ENCODE results near the gene ABTB2.

Gene ABTB2

DNA sequence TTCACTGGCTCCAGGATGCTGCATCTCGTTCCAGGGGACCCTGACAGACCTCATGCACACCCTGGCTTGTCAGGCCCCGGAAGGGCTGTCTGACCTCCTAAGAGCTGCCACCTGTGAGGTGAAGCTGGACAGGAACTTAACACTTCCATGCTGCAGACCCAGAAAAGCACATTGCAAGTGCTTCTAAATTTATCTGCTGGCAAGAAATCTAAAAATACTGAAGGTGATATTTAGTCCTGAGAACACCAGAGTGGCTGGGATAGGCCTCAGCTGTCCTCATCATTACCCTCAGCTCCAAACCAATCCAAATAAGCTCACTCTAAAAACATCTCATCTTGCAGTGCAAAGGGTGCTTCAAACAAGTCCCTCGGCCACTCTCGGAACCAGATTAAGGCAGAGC lies 46.7 kb downstream of the ABTB2 start:
- FAIRE-seq, result no peak

DNA sequence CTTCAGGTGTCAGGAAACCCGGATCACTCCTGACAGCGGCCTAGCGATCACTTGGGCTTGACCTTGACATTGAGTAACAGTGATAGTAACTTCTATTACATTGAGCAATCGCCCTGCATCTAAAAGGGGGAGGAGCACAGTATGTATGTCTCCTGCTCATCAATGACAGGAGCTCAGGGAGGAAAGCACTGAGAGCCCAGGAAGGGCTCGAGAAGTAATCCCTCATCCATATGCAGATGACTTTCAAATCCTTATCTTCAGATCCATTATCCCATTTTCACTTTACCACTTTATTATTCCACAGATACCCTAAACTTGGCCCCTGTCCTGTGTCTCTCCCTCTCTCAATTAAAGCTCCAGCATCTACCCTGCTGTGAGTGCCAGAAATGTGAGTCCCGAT lies 47.8 kb downstream of the ABTB2 start:
- FAIRE-seq, result no peak

DNA sequence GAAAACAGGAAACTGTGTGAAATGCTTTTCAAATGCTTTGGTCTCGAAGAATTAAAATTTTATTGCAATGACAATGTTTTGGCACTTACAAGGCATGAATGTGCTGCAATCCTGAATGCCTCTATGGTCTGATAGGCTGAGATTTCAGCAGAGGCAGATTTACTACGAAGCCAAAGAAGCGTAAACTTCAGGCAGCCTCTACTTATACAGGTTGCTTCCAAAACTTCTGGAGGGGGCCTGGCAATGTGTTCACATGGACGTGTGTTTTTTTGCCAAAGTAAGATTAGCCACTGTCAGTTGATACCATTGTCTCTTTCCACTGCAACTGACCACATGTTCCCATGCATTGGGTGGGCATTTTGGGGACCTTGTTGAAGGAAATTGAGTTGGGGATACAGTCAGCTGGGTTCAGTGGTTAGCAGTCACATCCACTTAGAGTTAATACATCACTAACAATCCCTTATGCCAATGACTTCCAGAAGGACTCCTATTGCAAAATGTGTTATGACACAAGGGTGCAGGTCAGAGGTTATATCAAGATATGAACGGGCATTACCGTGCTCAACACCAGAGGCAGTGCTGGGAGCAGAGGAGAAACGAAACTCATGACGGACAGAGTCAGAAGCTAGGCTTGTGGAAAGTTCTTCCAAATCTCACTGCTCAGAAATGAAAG lies 48.8 kb downstream of the ABTB2 start:
- FAIRE-seq, result no peak

DNA sequence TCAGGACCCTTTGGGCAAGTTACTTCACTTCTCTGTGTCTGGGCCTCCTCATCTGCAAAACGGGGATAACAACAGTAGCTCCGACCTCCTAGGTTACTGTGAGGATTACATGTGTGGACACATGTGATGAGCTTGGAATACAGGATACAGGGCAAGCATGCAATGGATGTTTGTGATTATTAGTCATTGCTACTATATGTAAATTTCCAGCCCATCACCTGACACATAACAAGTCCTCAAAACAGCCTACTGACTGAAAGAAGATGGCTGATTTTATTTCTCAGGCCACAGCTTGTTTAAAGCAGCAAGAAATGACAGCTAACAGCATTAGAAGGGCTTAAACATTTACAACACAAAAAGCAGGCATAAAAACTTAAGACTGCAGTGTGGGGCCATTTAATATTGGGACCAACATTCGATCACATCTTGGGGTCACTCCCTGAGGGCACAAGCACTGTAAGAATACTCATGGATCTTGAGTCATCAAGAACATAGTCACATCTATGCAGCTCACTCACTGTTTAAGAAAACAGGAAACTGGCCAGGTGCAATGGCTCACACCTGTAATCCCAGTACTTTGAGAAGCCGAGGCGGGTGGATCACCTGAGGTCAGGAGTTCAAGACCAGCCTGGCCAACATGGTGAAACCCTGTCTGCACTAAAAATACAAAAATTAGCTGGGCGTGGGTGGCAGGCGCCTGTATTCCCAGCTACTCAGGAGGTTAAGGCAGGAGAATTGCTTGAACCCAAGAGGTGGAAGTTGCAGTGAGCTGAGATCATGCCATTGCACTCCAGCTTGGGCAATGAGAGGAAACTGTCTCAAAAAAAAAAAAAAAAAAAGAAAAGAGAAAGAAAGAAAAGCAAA lies 49.5 kb downstream of the ABTB2 start:
- FAIRE-seq, result no peak

DNA sequence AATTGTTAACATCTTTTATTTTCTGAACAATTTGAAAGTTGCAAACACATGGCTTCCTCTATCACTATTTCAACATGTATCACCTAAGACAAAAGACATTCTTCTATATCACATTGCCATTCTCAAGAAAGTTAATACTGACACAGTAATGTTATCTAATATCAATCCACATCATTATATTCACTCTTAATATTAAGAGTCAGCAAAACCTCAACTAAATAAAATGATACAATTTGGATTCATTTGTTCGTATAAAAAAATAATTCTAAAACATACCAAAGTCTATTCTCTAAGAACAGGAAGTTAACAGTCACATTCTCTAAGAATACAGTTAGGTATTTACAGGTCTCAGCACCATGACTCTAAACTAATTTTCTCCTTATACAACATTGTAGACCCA lies 52.0 kb downstream of the ABTB2 start:
- FAIRE-seq, result no peak

DNA sequence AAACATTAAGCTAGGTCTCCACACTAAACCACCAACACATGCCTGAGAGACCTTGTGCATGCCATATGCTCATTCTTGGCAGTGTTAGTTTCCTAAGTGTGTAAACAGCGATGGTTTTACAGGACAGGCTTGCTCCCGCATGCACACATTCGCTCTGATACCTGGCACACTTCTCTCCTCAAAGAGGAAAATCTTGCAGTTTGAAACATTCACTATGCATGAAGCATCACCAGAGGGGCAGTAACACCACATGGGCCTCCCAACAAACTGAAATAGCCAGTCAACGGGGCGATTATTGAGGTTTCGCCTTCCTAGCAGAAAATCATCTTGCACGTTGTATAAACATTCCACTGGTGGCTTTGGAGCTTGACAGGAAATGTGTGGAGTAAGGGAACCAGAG lies 52.6 kb downstream of the ABTB2 start:
- no peak for FAIRE-seq

DNA sequence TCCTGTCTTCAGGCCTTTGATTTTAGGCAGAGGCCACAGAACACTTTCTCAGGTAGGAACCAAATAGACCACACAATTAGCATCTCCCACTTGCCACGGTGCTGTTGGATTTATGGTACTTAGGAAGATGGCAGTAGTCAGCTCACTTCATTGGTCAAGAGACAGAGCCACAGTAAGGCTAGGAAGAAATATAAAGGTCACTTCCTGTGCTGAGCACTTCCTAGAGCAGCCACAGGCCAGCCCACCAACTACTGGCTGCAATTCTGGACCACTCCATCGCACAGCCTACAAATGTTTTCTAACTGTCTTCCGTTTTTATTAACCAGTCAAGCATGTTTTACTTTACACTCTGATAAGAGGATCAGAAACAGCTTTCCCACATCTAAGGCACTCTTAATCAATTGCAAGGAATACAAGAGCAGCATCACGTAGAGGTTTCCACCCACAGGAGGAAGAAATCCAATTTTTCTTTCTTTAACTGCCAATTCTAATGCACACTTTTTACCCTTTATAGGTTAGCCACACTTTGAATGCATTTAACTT lies 54.7 kb downstream of the ABTB2 start:
- FAIRE-seq, result no peak

DNA sequence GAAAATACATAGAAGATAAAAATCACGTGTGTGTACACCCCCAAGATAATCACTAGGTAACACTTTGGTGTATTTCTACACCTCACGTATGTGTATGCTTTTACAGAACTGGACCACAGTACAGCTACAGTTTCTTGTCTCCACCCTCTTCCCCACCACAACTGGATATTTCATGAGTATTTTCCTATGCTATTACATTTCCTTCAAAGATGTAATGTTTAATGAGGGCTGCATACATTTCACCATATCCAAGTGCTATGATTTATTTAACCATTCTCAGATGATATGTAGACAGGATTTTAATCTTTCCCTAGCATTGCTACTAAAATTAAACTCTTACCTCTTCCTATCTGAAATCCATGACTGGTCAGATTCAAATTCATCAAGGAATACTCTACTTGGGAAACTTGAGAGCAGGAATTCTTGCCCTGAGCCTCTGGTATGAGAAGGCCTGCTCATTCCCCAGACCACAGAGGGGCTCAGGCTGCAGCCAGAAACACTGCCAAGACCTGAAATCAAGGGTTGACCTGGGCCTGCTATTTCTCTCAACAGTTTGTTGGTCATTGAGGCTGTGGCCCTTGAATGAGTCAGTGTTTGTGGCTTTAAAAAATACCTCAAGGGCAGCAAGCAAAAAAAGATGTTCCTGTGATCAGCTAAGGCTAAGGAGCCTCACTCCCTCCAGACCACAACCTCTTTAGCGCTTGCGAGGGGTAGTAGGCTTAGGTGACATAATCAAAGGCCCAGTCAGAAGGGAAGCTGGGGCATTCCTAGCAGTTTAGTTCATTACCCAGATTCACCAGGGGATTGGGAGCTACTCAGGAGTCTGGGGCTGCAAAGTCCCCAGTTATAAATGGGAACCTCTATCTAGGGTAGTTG lies 55.5 kb downstream of the ABTB2 start:
- no peak for FAIRE-seq

DNA sequence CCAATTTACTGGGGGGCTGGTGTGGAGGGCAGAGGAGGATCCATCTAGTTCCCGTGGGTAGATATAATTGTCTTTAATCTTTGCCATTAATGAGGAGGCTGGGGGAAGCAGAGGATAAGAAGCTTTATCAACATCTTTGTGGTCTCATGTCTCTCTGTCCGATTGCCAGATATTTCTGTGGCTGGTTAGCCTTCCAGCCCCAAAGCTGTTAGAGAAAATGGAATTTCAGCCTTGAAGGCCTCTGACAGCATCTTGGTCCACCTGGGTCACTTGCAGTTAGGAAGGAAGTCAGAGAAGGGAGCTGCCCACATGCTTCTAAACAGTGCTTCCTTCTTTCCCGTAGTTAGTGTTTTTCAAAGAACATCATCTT lies 56.9 kb downstream of the ABTB2 start:
- FAIRE-seq, result no peak

DNA sequence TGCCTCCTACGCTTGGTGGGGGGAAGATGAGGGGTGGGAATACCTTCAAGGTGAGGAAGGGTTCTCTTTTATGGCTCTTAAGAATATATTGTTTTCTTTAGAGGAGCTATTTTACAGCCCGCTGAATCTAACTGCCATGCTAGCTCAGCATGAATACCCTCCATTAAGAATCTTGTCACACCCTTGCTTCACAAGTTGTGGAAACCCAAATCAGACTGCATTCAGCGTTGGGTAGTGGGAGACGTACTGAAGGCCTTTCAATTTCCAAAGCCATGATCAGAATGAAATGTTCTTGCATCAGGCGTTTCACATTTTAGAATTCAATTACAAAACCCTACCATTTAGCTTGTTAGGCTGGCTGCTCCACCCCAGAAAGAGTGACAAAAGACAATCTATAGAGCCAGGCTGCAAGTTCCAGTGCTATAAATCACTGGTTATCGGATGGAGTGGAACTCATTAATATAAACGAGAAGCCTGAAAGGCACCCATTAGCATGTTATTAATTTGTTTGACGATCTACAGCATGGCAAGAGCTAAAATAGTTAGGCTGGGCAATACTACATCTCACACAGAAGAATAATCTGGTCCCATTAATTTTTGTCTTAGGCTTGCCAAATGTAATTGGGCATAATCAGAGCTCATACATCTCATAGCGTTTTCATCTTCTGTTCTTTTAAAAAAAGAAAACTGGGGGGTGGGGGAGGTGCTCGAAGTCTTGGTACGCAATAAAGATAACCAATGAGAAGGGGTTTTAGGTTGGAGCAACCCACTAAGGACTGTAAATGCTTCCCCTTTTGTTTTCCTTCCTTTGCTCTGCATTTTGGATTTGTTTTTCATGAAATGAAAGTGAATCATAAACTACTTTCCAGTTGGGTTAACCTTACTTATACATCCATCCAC lies 57.5 kb downstream of the ABTB2 start:
- FAIRE-seq, result no peak

DNA sequence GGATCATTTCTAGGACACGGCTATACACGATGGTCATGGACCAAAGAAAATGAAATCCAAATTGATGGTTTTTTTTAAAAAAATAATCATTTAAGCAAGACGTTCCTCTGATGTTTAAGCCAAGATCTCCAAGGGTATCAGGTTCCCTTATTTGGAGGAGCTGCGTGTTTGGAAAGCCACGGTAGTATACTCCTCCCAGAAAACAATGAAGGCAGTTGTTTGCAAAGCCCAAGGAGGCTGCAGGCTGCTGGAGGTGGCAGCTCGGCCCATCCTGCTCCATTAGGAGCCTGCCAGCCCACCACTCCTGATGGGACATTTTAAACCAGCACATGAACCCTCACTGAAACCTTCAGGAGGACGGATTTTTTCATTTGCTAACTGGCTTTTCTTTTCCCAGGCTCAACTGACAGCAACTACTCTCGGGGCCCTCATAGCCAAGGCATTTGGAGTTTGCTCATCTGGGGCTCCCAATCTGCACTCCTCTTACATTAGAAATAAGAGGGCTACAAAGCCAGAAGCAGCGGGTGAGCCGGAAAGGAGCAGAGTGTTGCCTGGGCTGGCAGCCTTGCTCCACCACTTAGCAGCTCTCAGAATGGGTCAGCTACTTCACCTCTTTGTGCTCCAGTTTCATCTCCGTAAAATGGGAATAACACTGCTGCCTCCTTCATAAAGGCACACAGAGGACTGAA lies 58.4 kb downstream of the ABTB2 start:
- no peak for FAIRE-seq

DNA sequence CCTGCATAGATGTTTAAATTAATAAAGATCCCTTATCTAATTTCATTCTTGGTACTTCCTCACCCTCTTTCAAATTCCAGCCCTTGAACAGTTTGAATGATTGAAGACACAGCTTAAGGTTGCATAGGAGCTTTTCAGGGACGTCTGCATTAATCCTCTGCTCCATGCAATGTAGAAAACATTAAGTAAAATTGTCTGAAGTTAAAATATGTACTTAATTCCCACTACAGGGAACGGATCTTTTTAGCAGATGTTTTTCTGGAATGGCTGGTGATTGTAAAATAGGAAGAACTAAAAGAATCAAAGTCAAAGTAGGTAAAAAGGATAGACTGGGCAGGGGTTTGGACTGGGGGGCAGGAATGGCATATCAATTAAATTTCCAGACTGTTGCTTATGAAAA lies 58.9 kb downstream of the ABTB2 start:
- no peak for FAIRE-seq

DNA sequence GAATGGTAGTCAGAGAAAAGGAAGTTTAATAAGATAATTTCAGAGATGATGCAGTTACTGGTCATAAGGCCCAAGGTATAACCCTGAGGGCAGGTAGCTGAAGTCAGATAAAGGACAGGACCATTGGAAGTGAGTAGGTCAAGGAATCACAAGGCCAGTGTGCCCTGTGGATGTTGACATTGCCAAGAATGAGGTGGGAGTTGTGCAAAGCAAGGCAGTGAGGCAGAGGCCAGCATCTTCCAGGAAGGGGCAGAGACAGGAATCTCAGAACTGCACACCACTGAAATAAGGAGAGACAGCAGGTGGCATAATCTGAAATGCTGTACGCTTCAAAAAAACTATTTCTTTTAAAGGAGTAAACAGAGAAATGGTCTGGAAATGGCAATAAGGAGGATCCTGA lies 61.4 kb downstream of the ABTB2 start:
- no peak for FAIRE-seq

DNA sequence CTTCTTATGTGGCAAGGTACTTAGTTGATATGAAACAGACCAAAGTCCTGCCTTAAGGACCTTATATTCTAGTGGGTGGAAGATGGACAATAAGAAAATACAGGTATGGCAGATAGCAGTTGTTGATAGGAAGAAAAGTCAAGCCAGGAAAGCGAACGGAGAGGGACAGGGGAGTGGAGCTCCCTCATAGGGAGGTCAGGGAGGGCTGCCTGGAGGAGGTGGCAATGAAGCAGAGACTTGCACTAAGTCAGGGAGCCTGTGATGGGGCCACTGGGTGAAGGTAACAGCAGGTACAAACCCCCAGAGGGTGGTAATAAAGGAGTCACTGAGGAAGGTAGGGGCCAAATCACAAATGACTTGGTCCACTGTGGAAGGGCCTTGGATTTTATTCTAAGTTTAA lies 65.3 kb downstream of the ABTB2 start:
- FAIRE-seq, result no peak

DNA sequence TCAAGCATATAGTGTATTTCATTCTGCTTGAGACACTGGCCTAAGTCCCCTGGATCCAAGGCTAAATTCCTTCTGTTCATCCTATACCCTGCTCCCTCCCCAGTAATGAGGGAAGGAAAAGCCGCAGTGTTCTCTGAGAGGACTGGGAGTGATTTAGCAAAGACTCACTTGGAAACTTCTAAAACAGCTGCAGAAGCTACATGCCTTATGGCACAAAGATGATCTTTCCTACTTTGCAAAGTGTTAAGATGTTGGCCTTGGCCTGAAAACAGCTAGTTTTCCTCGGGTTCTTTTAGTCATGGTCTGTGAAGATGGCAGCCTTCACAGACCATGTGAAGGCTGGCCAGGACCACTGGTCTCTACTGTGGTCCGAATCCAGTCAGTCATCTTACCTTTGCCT lies 65.7 kb downstream of the ABTB2 start:
- no peak for FAIRE-seq

DNA sequence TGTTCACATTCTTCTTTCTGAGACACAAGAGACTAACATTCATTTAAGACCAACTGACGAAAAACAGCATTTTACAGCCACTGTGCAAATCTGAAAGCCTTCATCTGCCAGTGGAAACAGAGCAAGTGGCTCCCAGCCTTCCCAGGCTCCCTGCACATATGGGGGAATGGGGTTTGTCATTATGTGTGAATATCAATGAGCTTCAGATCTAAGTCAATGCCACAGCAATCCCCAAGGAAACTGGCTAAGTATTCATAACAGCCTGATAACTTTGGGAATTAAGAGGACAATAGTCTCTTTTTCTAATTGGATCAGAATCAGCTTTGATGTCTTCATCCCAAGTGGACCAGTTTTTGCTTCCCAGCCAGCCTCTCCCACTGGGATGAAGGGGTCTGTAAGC lies 66.9 kb downstream of the ABTB2 start:
- FAIRE-seq, result no peak

DNA sequence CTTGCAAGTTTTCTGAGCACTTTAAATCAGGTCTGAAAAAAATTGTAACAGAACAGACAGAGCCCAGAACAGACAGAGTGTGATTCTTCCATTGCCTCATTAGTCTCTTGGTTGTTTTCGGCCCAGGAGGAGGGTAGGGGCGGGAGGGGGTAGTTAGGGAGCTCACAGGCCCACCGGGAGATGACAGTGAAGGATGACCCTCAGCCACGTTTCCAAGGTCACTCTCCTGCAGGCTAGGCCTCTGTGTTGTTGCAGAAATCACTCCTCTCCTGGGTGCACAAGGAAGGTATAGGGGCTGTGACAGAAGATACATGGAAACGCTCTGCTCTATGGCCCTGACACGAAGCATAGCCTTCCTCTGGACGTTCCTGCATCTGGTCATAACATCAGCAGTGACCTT lies 69.3 kb downstream of the ABTB2 start:
- no peak for FAIRE-seq

DNA sequence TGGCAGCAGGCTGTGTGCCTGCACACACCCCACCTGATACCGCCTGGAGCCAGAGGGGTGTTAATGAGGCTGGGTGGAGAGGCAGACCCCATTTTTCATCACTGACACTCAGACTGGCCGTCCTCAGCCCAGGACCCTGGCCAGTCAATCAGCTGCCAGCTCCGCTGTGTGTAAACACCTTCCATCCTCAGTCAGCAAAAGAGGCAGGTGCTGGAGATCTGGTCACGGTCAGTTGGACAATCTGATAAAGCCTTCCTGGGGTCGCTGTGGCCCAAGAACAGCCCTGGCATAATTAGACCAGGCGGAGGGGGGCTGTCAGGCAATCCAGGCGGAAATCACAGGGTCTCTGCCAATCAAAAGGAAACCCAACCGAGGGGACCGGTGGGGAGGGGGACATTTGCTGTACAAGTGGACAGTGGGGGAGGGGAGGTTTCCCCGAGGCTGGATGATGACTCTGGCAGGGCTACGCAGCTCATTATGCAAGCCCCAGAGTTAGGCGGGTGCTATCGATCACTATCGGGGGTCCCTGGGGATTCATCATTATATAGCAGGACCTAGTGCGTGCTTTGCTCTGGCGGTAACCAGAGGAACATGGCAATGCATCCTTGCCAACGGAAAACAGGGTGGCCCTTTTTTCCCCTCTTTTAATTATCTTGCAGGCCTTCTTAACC lies 72.9 kb downstream of the ABTB2 start:
- FAIRE-seq, result no peak

DNA sequence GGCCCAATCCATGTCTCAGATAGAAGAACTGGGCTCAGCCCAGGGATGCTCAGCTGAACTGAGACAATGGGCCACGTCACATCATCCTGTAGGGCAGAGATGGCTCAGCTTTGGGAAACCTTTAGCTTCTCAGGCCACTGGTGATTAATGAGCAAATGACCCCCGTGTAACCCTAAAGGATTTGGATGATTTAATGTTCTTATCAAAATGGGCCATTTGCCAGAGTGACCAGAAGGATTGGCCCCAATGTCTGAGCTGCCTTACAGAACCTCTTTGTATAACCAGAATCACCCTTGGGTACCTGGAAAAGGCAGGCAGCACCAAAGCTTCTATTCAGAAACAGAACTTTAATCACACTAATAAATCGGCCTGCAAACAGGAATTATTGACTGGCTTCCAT lies 73.7 kb downstream of the ABTB2 start:
- FAIRE-seq, result no peak

DNA sequence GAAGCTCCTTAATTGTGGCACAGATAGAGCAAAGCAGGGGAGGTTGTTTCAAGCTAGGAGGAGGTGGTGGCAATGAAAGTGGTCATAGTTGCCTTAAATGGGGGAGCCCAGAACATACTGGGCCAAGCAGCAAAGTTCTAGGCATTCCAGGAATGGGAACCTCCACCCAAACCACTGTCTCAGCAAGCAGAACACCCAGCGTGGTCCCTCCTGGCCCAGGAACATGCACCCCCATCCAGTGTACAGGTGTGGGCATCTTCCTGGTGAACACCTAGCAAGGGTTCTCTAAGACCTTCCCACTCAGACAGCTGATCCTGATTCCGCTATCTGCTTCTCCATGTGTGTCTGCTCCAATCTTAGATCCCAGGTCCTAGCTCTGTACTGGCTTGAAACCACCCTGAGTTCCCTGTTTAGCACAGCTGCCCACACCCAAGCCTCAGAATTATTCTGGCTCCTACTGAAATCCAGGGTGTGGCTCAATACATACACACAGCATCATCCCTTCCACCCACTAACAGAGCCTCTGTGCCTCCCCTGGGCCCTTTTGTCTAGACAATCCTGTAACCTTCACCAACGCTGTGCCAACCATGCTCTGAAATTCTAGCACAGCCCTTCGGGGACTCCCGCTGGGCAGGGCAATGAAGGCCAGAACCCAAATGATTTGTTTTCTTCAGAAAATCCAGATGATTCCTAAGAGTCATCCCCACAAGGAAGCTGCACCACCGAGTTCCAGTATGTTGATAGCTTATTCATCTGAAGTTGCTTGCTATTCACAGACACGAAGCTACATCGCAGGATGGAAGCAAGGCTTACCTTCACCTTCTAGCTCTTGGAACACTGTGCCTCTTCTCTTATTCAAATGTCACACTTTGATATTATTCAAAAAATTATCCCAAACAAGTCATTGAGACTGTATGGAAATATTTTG lies 76.6 kb downstream of the ABTB2 start:
- no peak for FAIRE-seq

Data from endometrium (tissue), 2 donors.